Trophoblast cell (in vitro differentiated cells and primary cell): ENCODE data around the gene GRIK4.

Experiments used
- DNase-seq, 2 donors: peaks; one replicate each; pipeline ENCODE4 v3.0.0-alpha.2; 2016
- H2AFZ ChIP-seq: 2 replicates; pipeline ENCODE4 v1.6.1; 2013; ENCODE audit warnings: low read length, moderate library complexity, mild to moderate bottlenecking; ENCODE audit not compliant: insufficient read depth, poor library complexity
- H2AK5ac ChIP-seq: 2 replicates; pipeline ENCODE4 v1.6.1; 2013; ENCODE audit warnings: mild to moderate bottlenecking, low read length
- H2BK120ac ChIP-seq: 2 replicates; pipeline ENCODE4 v1.6.1; 2013; ENCODE audit warnings: low read length, mild to moderate bottlenecking, moderate library complexity; ENCODE audit not compliant: insufficient read depth, poor library complexity
- H2BK12ac ChIP-seq: 2 replicates; pipeline ENCODE4 v1.6.1; 2013; ENCODE audit warnings: mild to moderate bottlenecking, low read length, moderate library complexity
- H2BK5ac ChIP-seq: 2 replicates; pipeline ENCODE4 v1.6.1; 2013; ENCODE audit warnings: low read length, low read depth, moderate library complexity, mild to moderate bottlenecking; ENCODE audit not compliant: poor library complexity
- H3K14ac ChIP-seq: 2 replicates; pipeline ENCODE4 v1.6.1; 2013; ENCODE audit warnings: mild to moderate bottlenecking, low read length
- H3K18ac ChIP-seq: 2 replicates; pipeline ENCODE4 v1.6.1; 2013; ENCODE audit warnings: mild to moderate bottlenecking, low read length
- H3K23ac ChIP-seq: 2 replicates; pipeline ENCODE4 v1.6.1; 2013; ENCODE audit warnings: low read length
- H3K27ac ChIP-seq: 2 replicates; pipeline ENCODE4 v1.5.1; 2013; ENCODE audit warnings: low read depth, mild to moderate bottlenecking, inconsistent platforms, low read length, moderate library complexity
- H3K27me3 ChIP-seq: 2 replicates; pipeline ENCODE4 v1.6.1; 2013; ENCODE audit warnings: inconsistent platforms, mild to moderate bottlenecking, low read length, moderate library complexity; ENCODE audit not compliant: insufficient read depth
- H3K36me3 ChIP-seq, 2 experiments: 1 replicate in 1 of 2; 2 replicates in 1 of 2; pipeline ENCODE4 v1.6.1; 2013; ENCODE audit warnings: low read length in 2 of 2, mild to moderate bottlenecking in 2 of 2, moderate library complexity in 1 of 2; ENCODE audit not compliant: insufficient read depth in 2 of 2, control insufficient read depth in 1 of 2
- H3K4ac ChIP-seq: 2 replicates; pipeline ENCODE4 v1.6.1; 2013; ENCODE audit warnings: low read depth, mild to moderate bottlenecking, low read length, moderate library complexity
- H3K4me1 ChIP-seq, 2 experiments: 1 replicate in 1 of 2; 2 replicates in 1 of 2; pipeline ENCODE4 v1.6.1; 2013; ENCODE audit warnings: low read length in 2 of 2, mild to moderate bottlenecking in 2 of 2, moderate library complexity in 1 of 2; ENCODE audit not compliant: insufficient read depth in 2 of 2, control insufficient read depth in 1 of 2
- H3K4me2 ChIP-seq: 2 replicates; pipeline ENCODE4 v1.6.1; 2013; ENCODE audit warnings: inconsistent platforms, mild to moderate bottlenecking, low read length, moderate library complexity
- H3K4me3 ChIP-seq: 2 replicates; pipeline ENCODE4 v1.5.1; 2013; ENCODE audit warnings: mild to moderate bottlenecking, low read depth, low read length, inconsistent platforms
- H3K79me1 ChIP-seq: one replicate; pipeline ENCODE4 v1.6.1; 2013; ENCODE audit warnings: low read length
- H3K79me2 ChIP-seq: 2 replicates; pipeline ENCODE4 v1.6.1; 2013; ENCODE audit warnings: low read length, mild to moderate bottlenecking; ENCODE audit not compliant: control insufficient read depth, insufficient read depth, poor library complexity
- H3K9ac ChIP-seq: 2 replicates; pipeline ENCODE4 v1.6.1; 2013; ENCODE audit warnings: mild to moderate bottlenecking, low read length
- H3K9me3 ChIP-seq: 2 replicates; pipeline ENCODE4 v1.6.1; 2013; ENCODE audit warnings: low read depth, mild to moderate bottlenecking, control low read depth, inconsistent platforms, low read length; ENCODE audit not compliant: insufficient read depth
- H4K12ac ChIP-seq: 2 replicates; pipeline ENCODE4 v1.6.1; 2013; ENCODE audit warnings: low read depth, mild to moderate bottlenecking, low read length, moderate library complexity
- H4K8ac ChIP-seq: 2 replicates; pipeline ENCODE4 v1.6.1; 2013; ENCODE audit warnings: low read depth, mild to moderate bottlenecking, low read length, moderate library complexity
- H4K91ac ChIP-seq: one replicate; pipeline ENCODE4 v1.6.1; 2013; ENCODE audit warnings: low read depth, mild to moderate bottlenecking, low read length, moderate library complexity
- WGBS: extraction: QIAGEN DNeasy Blood & Tissue Kit; methylation state at CpG from one replicate; pipeline ENCODE4 v1.1.7; 2013; ENCODE audit warnings: missing lambda C conversion rate; ENCODE audit not compliant: insufficient read length, insufficient coverage; ENCODE audit errors: extremely low coverage; 5-methylcytosine and 5-hydroxymethylcytosine counted together

GRIK4 gene

GRCh38 chr11:120543521-120544215, 32.1 kb downstream of the GRIK4 start:
- DNase-seq, result peak; percentile 51 to 55
- Histone ChIP-seq H3K9ac (no peak overlapping the region), H3K27me3 (no peaks in the 10 kb centered on the region), H3K27ac (no peak overlapping the region), H4K91ac (no peak overlapping the region), H2BK5ac (no peak overlapping the region), H2AFZ (no peak overlapping the region), H3K36me3 (no peaks in the 10 kb centered on the region), H3K4ac (no peak overlapping the region), H2BK12ac (no peak overlapping the region), H3K9me3 (no peaks in the 10 kb centered on the region), H3K4me2 (no peak overlapping the region), H3K79me2 (no peaks in the 10 kb centered on the region), H3K23ac (no peak overlapping the region), H4K8ac (no peak overlapping the region), H3K4me3 (no peak overlapping the region), H4K12ac (no peak overlapping the region), H3K4me1 (peaks cover 7 to 12% of the 10 kb centered on the region in 2 experiments), H3K79me1 (no peaks in the 10 kb centered on the region), H3K14ac (no peak overlapping the region), H3K18ac (no peak overlapping the region), H2BK120ac (no peak overlapping the region), H2AK5ac (no peak overlapping the region)
- WGBS, result no CpG with 5 or more reads among the region's 6 CpGs

DNA sequence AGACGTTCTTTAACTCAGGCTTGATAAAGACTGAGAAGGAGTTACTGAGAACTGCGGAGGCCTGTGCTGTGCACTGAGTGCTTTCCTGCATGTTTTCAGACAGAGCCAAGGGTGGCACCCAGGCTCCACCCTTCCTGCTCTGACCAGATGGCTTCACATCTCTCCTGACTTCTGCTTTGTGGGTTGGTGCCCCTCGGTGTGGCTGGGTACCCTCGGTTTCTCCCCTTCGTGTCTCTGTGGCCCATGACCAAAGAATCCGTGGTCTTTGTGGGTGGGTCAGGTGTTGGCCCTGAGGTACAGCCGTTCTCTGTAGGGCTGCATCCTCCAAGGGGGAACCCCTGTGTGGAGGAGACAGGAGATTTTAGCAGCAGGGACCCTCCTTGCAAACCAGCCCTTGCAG, 34.3 kb downstream of the GRIK4 start:
- H3K23ac ChIP-seq, result no peak overlapping the region
- no peak overlapping the region for H3K27ac ChIP-seq
- H2AK5ac ChIP-seq, result no peak overlapping the region
- no peak for DNase-seq
- no peaks in the 10 kb centered on the region for H3K36me3 ChIP-seq
- WGBS, result no CpG with 5 or more reads among the region's 7 CpGs
- peaks cover 18 to 22% of the 10 kb centered on the region in 2 experiments for H3K4me1 ChIP-seq
- peaks cover 2% of the 10 kb centered on the region for H3K79me2 ChIP-seq
- no peak overlapping the region for H3K14ac ChIP-seq
- H2AFZ ChIP-seq, result no peak overlapping the region
- H2BK12ac ChIP-seq, result no peak overlapping the region
- no peaks in the 10 kb centered on the region for H3K9me3 ChIP-seq
- H3K9ac ChIP-seq, result no peak overlapping the region
- no peak overlapping the region for H4K12ac ChIP-seq
- H3K4me2 ChIP-seq, result no peak overlapping the region
- H4K91ac ChIP-seq, result no peak overlapping the region
- peaks cover 3% of the 10 kb centered on the region for H3K79me1 ChIP-seq
- H2BK120ac ChIP-seq, result no peak overlapping the region
- no peak overlapping the region for H3K4ac ChIP-seq
- no peak overlapping the region for H4K8ac ChIP-seq
- H3K4me3 ChIP-seq, result no peak overlapping the region
- no peaks in the 10 kb centered on the region for H3K27me3 ChIP-seq
- no peak overlapping the region for H2BK5ac ChIP-seq
- H3K18ac ChIP-seq, result no peak overlapping the region

DNA sequence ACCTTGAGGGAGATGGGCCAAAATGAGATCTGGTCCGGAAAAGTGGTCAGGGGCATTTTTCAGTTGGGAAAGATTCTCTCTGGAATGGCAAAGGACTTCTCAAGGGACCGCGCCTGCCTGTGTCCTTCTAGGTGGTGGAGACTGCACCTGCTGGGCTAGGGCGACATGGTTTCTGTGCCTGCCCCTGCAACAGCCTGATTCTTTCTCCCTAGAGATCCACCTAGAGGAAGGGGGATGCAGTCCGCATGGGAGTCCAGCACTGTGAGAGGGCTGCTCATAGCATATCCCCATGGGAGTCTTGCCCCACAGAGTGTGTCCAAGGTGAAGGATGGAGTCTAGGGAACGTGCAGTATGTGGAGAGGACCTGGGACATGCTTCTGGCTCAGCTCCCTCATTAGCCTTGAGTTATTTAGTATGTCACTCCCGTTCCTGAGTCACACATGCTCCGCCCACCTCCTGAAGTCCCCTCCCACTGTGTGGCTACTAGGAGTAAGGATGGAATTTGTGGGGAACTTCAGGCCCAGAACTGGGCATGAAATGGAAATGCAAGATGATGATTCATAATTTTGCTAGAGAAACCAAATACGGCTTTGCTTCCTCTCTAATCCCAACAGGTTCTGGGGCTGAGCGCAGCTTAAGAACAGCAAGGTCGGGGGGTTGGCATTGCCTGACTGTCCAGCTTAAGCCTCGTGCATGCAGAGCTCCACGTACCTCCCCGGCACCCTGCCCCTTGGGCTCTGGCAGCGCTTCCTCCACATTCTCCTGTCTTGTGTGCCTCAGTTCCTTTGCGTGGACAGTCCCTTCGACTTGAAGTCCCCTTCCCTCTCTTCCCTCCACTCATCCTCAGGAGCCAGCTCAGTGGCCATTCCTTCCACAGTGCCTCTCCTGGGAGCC, 35.0 kb downstream of the GRIK4 start:
- no peak overlapping the region for H4K12ac ChIP-seq
- H3K27ac ChIP-seq, result no peak overlapping the region
- peaks cover 2% of the 10 kb centered on the region for H3K79me2 ChIP-seq
- peaks cover 18 to 23% of the 10 kb centered on the region in 2 experiments for H3K4me1 ChIP-seq
- no peak overlapping the region for H4K91ac ChIP-seq
- H3K4me2 ChIP-seq, result no peak overlapping the region
- H2AK5ac ChIP-seq, result peak overlapping the region; percentile 59
- H4K8ac ChIP-seq, result no peak overlapping the region
- H3K79me1 ChIP-seq, result peaks cover 3% of the 10 kb centered on the region
- H2BK5ac ChIP-seq, result no peak overlapping the region
- peak; percentile 49 to 67 for DNase-seq
- no peak overlapping the region for H2BK120ac ChIP-seq
- H3K36me3 ChIP-seq, result no peaks in the 10 kb centered on the region
- no peak overlapping the region for H3K4ac ChIP-seq
- H3K9me3 ChIP-seq, result no peaks in the 10 kb centered on the region
- H2BK12ac ChIP-seq, result no peak overlapping the region
- no peak overlapping the region for H3K23ac ChIP-seq
- no peaks in the 10 kb centered on the region for H3K27me3 ChIP-seq
- WGBS, result no CpG with 5 or more reads among the region's 17 CpGs
- no peak overlapping the region for H2AFZ ChIP-seq
- H3K18ac ChIP-seq, result no peak overlapping the region
- H3K14ac ChIP-seq, result no peak overlapping the region
- no peak overlapping the region for H3K4me3 ChIP-seq
- H3K9ac ChIP-seq, result no peak overlapping the region

- H2AFZ ChIP-seq, result no peak overlapping the region
- H4K8ac ChIP-seq, result no peak overlapping the region
- H3K14ac ChIP-seq, result no peak overlapping the region
- no peak overlapping the region for H4K91ac ChIP-seq
- no peak overlapping the region for H4K12ac ChIP-seq
- no peak overlapping the region for H2BK120ac ChIP-seq
- no peak overlapping the region for H3K4me2 ChIP-seq
- H3K79me1 ChIP-seq, result peaks cover 3% of the 10 kb centered on the region
- H2BK5ac ChIP-seq, result no peak overlapping the region
- DNase-seq, result peak in 1 of 2 donors; percentile 7
- no peaks in the 10 kb centered on the region for H3K27me3 ChIP-seq
- H2BK12ac ChIP-seq, result no peak overlapping the region
- peak overlapping the region; percentile 59 for H2AK5ac ChIP-seq
- no peaks in the 10 kb centered on the region for H3K9me3 ChIP-seq
- peaks cover 18 to 26% of the 10 kb centered on the region in 2 experiments for H3K4me1 ChIP-seq
- WGBS, result no CpG with 5 or more reads among the region's 10 CpGs
- H3K9ac ChIP-seq, result no peak overlapping the region
- no peak overlapping the region for H3K23ac ChIP-seq
- no peak overlapping the region for H3K18ac ChIP-seq
- H3K79me2 ChIP-seq, result peaks cover 2% of the 10 kb centered on the region
- no peak overlapping the region for H3K4ac ChIP-seq
- no peaks in the 10 kb centered on the region for H3K36me3 ChIP-seq
- no peak overlapping the region for H3K27ac ChIP-seq
- no peak overlapping the region for H3K4me3 ChIP-seq
Measured at GRCh38 chr11:120547316-120547715, 35.8 kb downstream of the GRIK4 start.
